ENCODE results near the gene PEDS1. TPM values are rescaled to one million over a fixed set of nuclear protein-coding genes. Genes with fewer than 3 reads are reported as not detected.

Gene PEDS1
- polyA plus RNA-seq, 1 donor from 2014 or later, result 10.0 TPM

DNA sequence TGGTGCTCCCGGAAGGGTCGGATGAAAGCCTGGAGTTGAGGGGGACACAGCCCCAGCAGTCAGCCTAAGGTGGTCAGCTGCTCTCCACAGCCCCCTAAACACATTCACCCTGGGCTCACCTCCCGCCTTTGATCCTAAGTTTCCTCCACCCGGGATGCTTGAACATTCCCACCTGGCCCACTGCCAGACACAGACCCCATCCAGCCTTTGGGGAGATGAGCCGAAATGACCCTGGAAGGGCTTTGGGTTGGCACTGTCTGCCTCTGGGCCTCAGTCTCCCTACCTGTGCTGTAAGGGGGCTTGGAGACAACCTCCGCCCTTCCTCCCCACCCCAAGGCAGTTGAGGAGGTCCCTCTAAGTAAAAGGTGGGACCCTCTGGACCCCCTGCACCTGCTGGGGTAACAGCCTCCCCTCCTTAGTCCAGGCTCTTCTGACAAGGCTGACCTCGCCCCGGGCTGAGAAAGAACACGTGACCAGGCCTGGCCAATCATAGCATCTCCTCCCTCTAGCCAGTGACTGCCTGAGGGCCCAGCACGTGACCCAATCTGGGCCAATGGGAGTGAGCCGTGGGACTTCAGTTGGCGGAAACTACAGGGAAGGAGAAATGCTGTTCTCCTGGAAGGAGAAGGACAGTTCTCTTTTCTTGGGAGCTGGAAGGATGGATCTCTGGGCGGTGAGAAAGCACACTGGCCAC is 23.7 kb downstream of the PEDS1 start:
- Histone ChIP-seq H4K20me1 (ENCODE audit: insufficient read depth) (no peaks in the 10 kb centered on the region), H3K36me3 (ENCODE audit: insufficient read depth, low read length) (no peaks in the 10 kb centered on the region), H2AFZ (ENCODE audit: low read depth, low read length) (no peak overlapping the region), H3K27me3 (ENCODE audit: insufficient read depth, low read depth, low read length) (no peaks in the 10 kb centered on the region), H3K4me3 (ENCODE audit: low read length) (no peak overlapping the region), H3K4me2 (ENCODE audit: low read length) (no peak overlapping the region), H3F3A (ENCODE audit: insufficient read depth, low read length, poor library complexity, severe bottlenecking) (no peaks in the 10 kb centered on the region), H3K9me3 (ENCODE audit: low read length) (no peaks in the 10 kb centered on the region), H3K27ac (ENCODE audit: low read length) (no peak overlapping the region), H3K79me2 (replicated peaks; ENCODE audit: insufficient read depth, low read length) (no peaks in the 10 kb centered on the region), H3K9me2 (ENCODE audit: insufficient read depth, low read length) (no peaks in the 10 kb centered on the region), H3K9ac (ENCODE audit: low read length) (no peak overlapping the region)
- TF ChIP-seq EP300 (conservative IDR thresholded peaks at IDR 0.05; ENCODE audit: poor library complexity, severe bottlenecking), result no peak
- TF ChIP-seq EZH2 (IDR thresholded peaks at IDR 0.05; ENCODE audit: borderline replicate concordance, insufficient read depth, low read length, poor library complexity, severe bottlenecking), result no peak
- TF ChIP-seq, protein P1, sequence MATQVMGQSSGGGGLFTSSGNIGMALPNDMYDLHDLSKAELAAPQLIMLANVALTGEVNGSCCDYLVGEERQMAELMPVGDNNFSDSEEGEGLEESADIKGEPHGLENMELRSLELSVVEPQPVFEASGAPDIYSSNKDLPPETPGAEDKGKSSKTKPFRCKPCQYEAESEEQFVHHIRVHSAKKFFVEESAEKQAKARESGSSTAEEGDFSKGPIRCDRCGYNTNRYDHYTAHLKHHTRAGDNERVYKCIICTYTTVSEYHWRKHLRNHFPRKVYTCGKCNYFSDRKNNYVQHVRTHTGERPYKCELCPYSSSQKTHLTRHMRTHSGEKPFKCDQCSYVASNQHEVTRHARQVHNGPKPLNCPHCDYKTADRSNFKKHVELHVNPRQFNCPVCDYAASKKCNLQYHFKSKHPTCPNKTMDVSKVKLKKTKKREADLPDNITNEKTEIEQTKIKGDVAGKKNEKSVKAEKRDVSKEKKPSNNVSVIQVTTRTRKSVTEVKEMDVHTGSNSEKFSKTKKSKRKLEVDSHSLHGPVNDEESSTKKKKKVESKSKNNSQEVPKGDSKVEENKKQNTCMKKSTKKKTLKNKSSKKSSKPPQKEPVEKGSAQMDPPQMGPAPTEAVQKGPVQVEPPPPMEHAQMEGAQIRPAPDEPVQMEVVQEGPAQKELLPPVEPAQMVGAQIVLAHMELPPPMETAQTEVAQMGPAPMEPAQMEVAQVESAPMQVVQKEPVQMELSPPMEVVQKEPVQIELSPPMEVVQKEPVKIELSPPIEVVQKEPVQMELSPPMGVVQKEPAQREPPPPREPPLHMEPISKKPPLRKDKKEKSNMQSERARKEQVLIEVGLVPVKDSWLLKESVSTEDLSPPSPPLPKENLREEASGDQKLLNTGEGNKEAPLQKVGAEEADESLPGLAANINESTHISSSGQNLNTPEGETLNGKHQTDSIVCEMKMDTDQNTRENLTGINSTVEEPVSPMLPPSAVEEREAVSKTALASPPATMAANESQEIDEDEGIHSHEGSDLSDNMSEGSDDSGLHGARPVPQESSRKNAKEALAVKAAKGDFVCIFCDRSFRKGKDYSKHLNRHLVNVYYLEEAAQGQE (IDR thresholded peaks at IDR 0.05; ENCODE audit: borderline replicate concordance), result no peak
- no peak for TF ChIP-seq POLR2AphosphoS5 (IDR thresholded peaks at IDR 0.05)
- TF ChIP-seq, protein P2, sequence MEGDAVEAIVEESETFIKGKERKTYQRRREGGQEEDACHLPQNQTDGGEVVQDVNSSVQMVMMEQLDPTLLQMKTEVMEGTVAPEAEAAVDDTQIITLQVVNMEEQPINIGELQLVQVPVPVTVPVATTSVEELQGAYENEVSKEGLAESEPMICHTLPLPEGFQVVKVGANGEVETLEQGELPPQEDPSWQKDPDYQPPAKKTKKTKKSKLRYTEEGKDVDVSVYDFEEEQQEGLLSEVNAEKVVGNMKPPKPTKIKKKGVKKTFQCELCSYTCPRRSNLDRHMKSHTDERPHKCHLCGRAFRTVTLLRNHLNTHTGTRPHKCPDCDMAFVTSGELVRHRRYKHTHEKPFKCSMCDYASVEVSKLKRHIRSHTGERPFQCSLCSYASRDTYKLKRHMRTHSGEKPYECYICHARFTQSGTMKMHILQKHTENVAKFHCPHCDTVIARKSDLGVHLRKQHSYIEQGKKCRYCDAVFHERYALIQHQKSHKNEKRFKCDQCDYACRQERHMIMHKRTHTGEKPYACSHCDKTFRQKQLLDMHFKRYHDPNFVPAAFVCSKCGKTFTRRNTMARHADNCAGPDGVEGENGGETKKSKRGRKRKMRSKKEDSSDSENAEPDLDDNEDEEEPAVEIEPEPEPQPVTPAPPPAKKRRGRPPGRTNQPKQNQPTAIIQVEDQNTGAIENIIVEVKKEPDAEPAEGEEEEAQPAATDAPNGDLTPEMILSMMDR (IDR thresholded peaks at IDR 0.05; ENCODE audit: poor library complexity, severe bottlenecking), result no peak
- TF ChIP-seq SMC3 (conservative IDR thresholded peaks at IDR 0.05; ENCODE audit: poor library complexity), result no peak
- TF ChIP-seq MXI1 (conservative IDR thresholded peaks at IDR 0.05; ENCODE audit: poor library complexity, severe bottlenecking), result no peak
- no peak for TF ChIP-seq TAF1 (IDR thresholded peaks at IDR 0.05; ENCODE audit: low read depth)
- no peak for TF ChIP-seq RAD21 (conservative IDR thresholded peaks at IDR 0.05)

DNA sequence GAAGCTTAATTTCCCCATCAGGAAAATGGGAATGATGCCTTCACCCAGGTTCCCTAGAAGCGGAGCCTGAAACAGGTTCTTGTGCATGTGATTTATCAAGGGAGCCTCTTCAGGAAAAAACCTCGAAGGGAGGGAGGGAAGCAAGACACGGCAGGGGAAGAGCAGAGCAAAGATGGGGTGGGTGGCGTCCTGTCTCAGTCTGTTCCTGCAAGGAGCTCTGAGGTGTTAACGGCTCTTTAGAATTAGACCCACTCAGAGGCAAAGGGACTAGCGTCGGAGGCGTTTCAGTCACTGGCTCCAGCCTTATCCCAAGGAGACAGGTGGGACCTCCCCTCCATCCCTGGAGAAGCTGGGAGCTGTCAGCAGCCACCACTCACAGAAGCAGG is 25.0 kb downstream of the PEDS1 start:
- H4K20me1 ChIP-seq (ENCODE audit: insufficient read depth), result no peaks in the 10 kb centered on the region
- H3K4me2 ChIP-seq (ENCODE audit: low read length), result no peak overlapping the region
- H3K4me3 ChIP-seq (ENCODE audit: low read length), result no peak overlapping the region
- H3K27me3 ChIP-seq (ENCODE audit: insufficient read depth, low read depth, low read length), result no peaks in the 10 kb centered on the region
- H3K27ac ChIP-seq (ENCODE audit: low read length), result no peak overlapping the region
- no peaks in the 10 kb centered on the region for H3K9me2 ChIP-seq (ENCODE audit: insufficient read depth, low read length)
- H3K9me3 ChIP-seq (ENCODE audit: low read length), result no peaks in the 10 kb centered on the region
- TF ChIP-seq EZH2 (IDR thresholded peaks at IDR 0.05; ENCODE audit: borderline replicate concordance, insufficient read depth, low read length, poor library complexity, severe bottlenecking), result no peak
- TF ChIP-seq RAD21 (conservative IDR thresholded peaks at IDR 0.05), result no peak
- no peak for TF ChIP-seq TAF1 (IDR thresholded peaks at IDR 0.05; ENCODE audit: low read depth)
- no peak for TF ChIP-seq POLR2AphosphoS5 (IDR thresholded peaks at IDR 0.05)
- no peak for TF ChIP-seq SMC3 (conservative IDR thresholded peaks at IDR 0.05; ENCODE audit: poor library complexity)
- TF ChIP-seq MXI1 (conservative IDR thresholded peaks at IDR 0.05; ENCODE audit: poor library complexity, severe bottlenecking), result no peak
- H3K9ac ChIP-seq (ENCODE audit: low read length), result no peak overlapping the region
- no peaks in the 10 kb centered on the region for H3F3A ChIP-seq (ENCODE audit: insufficient read depth, low read length, poor library complexity, severe bottlenecking)
- no peak overlapping the region for H2AFZ ChIP-seq (ENCODE audit: low read depth, low read length)
- peaks cover 4% of the 10 kb centered on the region for H3K36me3 ChIP-seq (ENCODE audit: insufficient read depth, low read length)
- no peaks in the 10 kb centered on the region for H3K79me2 ChIP-seq (replicated peaks; ENCODE audit: insufficient read depth, low read length)
